Activated CD8-positive, alpha-beta memory T cell treated with anti-CD3 and anti-CD28 coated beads, Interleukin-2, amount 10 ng/mL, durations not matched to agents 7 days and 5 days (primary cell): ENCODE data around the gene PPP1R16B. TPM values are rescaled to one million over a fixed set of nuclear protein-coding genes. Genes with fewer than 3 reads are reported as not detected.

Experiments
- ATAC-seq: fragments of 150-1000 bp; cut with Tn5 transposase; one replicate; pipeline ENCODE4 v1.10.0; 2021; ENCODE audit warnings: moderate library complexity
- CTCF ChIA-PET: fragments of 350-600 bp; sonication (Branson Sonifier 250); formaldehyde crosslinking; loops from one replicate; lab custom pipeline; 2021; ENCODE audit warnings: antibody characterized with exemption; lab: Charles Lee
- DNase-seq: peaks from one replicate; pipeline ENCODE4 v3.0.0-alpha.2; 2020
- H3K27ac Mint-ChIP-seq: one replicate; pipeline ENCODE4 v1.8.0; 2021; ENCODE audit warnings: mild to moderate bottlenecking, mixed read lengths
- H3K27me3 Mint-ChIP-seq: one replicate; pipeline ENCODE4 v1.8.0; 2021; ENCODE audit warnings: mixed read lengths
- H3K36me3 Mint-ChIP-seq: one replicate; pipeline ENCODE4 v1.8.0; 2021; ENCODE audit warnings: mild to moderate bottlenecking, mixed read lengths
- H3K4me1 Mint-ChIP-seq: one replicate; pipeline ENCODE4 v1.8.0; 2021; ENCODE audit warnings: mixed read lengths
- H3K4me3 Mint-ChIP-seq: one replicate; pipeline ENCODE4 v1.8.0; 2021; ENCODE audit warnings: mild to moderate bottlenecking, moderate library complexity, mixed read lengths
- H3K9me3 Mint-ChIP-seq: one replicate; pipeline ENCODE4 v1.8.0; 2022; ENCODE audit warnings: low read depth, mixed read lengths
- total RNA-seq, 2 experiments: library from RNA; stranded (reverse); gene quantifications; one replicate each; pipeline ENCODE4 v1.2.3, GENCODE V29; 2021

Gene PPP1R16B
- total RNA-seq, 2 experiments from 2014 or later = 86.5 to 128 TPM

DNA sequence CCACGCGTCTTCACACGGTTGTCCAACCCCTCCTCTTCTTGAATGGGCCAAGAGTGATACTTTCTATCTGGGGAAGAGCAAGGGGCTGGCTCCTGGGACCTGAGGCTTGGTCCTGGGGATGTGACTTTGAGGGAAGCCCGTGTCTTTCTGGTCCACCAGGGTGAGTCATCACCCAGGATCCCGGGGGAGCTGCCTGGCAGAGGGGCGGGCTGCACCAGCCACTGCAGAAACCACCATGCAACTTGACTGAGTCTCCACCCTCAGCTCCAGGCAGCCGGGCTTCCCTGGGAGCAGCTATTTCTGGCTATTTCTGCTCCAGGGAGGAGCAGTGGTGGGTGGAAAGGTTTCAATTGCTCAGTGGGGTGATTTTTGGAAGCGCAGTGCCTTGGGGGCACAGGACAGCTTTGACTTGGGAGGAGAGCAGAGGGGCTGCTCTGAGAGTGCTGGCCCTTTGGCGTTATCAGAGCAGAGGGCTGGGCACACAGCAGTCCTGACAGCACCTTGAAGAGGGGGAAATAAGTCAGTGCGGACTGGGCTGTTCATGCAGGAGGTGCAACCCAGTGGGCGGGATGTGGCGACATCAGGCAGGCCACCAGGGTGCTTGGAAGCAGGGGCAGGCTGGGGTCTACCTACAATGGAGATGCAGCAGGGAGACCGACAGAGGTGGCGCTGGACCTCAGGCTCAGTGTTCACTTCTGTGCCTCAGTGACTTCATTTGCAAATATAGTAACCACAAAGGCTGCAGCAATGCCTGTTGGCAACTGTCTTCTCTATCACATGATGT lies 75.6 kb downstream of the PPP1R16B start:
- no peak for ATAC-seq
- H3K36me3 Mint-ChIP-seq = peaks cover 21% of the 10 kb centered on the region
- DNase-seq = no peak
- CTCF ChIA-PET = interaction anchor here (1.0 to 4.8 kb wide), 5 partner anchors 10 to 20 kb away, joined by 3 to 42 read pairs (median 5); no protein-coding TSS in a partner anchor
- peak overlapping the region; percentile 55 for H3K27ac Mint-ChIP-seq
- H3K4me3 Mint-ChIP-seq = no peak overlapping the region
- no peaks in the 10 kb centered on the region for H3K9me3 Mint-ChIP-seq
- H3K4me1 Mint-ChIP-seq = peaks cover 76% of the 10 kb centered on the region
- no peaks in the 10 kb centered on the region for H3K27me3 Mint-ChIP-seq

DNA sequence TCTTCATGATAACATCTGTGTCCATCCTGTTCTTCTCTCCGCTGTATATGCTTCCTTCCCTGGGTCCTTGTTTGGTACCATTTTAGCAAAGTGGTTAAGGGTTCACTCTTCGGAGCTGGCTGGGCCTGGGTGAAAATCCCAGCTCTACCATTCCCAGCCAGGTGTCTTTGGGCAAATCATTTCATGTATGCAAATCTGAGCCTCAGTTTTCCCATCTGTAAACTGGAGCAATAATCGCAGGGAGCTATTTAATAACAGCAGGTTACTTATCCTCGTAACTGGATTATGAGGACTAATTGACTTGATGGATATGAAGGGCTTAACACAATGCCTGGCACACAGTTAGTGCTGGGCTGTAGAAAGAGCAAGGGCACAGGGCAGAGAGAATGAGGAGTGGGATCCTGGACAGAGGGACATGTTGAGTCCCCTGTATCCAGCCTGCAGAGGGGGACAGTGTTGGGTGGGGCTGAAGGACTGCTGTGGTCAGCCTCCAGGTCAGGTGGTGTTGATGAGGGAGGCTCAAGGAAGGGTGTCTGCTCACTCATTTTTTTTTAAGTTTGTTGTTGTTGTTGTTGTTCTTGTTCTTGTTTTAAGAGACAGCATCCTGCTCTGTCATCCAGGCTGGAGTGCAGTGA lies 76.4 kb downstream of the PPP1R16B start:
- Mint-ChIP-seq H3K27me3 (no peaks in the 10 kb centered on the region), H3K4me3 (no peak overlapping the region), H3K4me1 (peaks cover 70% of the 10 kb centered on the region), H3K36me3 (peaks cover 23% of the 10 kb centered on the region), H3K27ac (peak overlapping the region; percentile 78), H3K9me3 (no peaks in the 10 kb centered on the region)
- DNase-seq = no peak
- ATAC-seq = no peak
- CTCF ChIA-PET = interaction anchor here (1.0 to 4.8 kb wide), 3 partner anchors 12 to 21 kb away, joined by 3 to 42 read pairs (median 5); no protein-coding TSS in a partner anchor

DNA sequence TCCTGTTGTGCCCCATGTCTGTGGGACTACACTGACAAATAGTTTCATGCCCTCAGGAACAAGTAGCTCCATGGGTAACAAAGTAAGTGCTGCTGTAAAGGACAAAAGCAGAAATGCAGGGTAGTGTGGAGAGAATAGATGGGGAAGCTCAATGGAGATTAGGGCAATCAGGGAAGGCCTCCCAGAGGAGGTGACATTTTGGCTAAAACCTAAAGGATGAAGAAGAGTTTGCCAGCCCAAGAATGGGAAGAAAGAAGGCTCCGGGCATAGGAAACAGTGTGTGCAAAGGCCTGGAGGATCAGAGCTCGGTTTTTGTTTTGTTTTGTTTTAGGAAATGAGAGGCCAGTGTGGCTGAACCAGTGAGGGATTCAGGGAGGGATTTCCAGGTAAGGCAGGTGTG lies 77.1 kb downstream of the PPP1R16B start:
- H3K27me3 Mint-ChIP-seq = no peaks in the 10 kb centered on the region
- H3K27ac Mint-ChIP-seq = peak overlapping the region; percentile 78
- peak overlapping the region; percentile 19 for H3K4me3 Mint-ChIP-seq
- ATAC-seq = no peak
- peaks cover 67% of the 10 kb centered on the region for H3K4me1 Mint-ChIP-seq
- H3K9me3 Mint-ChIP-seq = no peaks in the 10 kb centered on the region
- H3K36me3 Mint-ChIP-seq = peaks cover 21% of the 10 kb centered on the region
- CTCF ChIA-PET = interaction anchor here (1.0 to 4.8 kb wide), 5 partner anchors 11 to 77 kb away, joined by 3 to 42 read pairs (median 4); partner anchors contain the start of gene PPP1R16B
- no peak for DNase-seq

DNA sequence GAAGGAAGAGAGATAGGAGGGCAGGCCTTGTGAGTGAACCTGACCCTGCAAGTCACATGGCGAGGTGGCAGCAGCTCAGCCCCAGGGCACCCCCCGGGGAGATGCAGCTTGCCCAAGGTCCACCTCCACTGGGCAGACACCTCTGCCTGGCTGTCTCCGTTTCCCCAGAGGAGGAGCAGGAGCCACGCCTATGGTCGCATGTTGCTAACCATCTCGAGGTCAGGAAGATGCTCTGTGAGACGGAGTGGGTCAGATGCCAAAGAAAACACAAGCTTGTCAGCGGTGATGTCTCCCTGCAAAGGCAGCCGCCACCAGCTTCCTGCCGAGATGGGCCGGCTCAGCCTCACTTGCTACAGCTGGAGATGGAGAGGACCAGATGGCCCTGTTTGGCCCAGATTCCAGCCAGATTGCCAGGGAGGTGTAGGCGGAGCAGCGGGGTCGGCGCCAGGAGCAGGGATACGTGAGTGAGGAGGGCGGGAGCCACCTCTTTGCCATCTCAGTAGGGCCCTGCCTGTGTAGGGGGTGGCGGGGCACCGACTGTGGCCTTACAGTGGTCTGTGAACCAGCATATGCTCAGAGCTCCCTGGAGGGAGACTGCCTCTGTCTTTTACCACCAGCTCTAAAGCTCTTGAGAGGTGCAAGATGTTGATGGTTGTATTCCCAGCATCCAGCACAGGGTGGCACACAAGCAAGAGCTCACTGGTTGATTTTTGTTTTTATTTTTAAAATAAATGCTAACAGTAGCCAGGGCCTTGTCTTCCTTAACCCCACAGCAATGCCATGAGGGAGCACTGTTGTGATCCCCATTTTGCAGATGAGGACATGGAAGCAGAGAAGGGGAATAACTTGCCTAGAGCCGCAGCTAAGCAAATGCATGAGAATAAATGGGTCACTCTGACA lies 77.8 kb downstream of the PPP1R16B start:
- H3K27me3 Mint-ChIP-seq = no peaks in the 10 kb centered on the region
- peak overlapping the region; percentile 78 for H3K27ac Mint-ChIP-seq
- DNase-seq (no peak), ATAC-seq (peak; percentile 51)
- no peaks in the 10 kb centered on the region for H3K9me3 Mint-ChIP-seq
- H3K4me1 Mint-ChIP-seq = peaks cover 66% of the 10 kb centered on the region
- CTCF ChIA-PET = interaction anchor here (0.6 to 4.8 kb wide), 8 partner anchors 8 to 1804 kb away, joined by 3 to 42 read pairs (median 4); partner anchors contain the start of gene PPP1R16B
- H3K36me3 Mint-ChIP-seq = peaks cover 19% of the 10 kb centered on the region
- H3K4me3 Mint-ChIP-seq = peak overlapping the region; percentile 19

DNA sequence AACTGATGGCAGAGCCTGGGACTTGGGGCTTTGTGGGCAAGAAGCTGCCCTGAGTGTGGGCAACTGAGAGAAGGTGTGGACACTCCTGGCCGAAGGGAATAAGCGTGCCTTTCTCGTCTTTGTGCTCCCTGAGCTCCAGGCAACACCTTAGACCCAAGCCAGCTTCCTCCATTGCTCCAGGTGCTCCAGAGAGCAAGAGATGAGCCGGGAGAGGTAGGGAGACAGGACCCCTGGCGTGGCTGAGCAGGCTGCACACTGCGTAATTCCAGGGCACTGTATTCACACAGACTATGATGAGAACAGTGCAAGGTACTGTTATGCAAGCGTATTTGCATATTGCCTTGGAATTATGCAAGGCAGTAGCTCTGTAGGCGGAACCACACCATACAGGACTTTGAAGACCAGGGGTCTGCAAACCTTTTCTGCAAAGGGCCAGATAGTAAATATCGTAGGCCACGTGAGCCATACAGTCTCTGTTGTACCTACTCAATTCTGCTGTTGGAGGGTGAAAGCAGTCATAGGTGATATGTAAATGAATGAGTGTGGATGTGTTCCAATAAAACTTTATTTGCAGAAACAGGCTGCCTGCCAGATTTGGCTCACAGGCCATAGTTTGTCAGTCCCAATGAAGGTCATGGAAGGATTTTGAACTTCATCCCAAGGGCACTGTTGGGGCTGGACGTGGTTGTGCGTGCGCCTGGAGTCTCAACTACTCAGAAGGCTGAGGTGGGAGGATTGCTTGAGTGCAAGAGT lies 78.7 kb downstream of the PPP1R16B start:
- Mint-ChIP-seq H3K36me3 (peaks cover 17% of the 10 kb centered on the region), H3K4me3 (no peak overlapping the region), H3K27ac (no peak overlapping the region), H3K9me3 (no peaks in the 10 kb centered on the region), H3K4me1 (peaks cover 61% of the 10 kb centered on the region), H3K27me3 (no peaks in the 10 kb centered on the region)
- no peak for DNase-seq
- ATAC-seq = no peak
- CTCF ChIA-PET = interaction anchor here (0.9 to 4.8 kb wide), 6 partner anchors 9 to 166 kb away, joined by 3 to 42 read pairs (median 6); no protein-coding TSS in a partner anchor

DNA sequence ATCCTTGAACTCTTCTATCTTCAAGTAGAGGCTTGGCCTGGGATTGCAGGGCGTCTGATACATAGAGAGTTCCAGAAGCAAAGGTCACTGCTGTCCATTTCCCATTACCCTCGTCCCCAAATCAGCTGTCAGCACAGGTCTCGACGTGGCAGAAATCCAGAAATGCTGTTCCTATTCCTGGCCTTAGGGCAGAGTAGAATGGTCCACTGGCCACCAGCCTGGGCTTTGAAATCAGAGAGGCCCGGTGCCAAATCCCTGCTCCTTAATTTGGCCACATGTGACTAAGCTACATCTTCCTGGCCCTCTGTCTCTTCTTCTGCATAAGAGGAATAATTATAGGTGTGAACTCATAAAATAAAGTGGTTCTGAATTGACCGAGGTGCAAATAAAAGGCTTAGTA lies 79.9 kb downstream of the PPP1R16B start:
- H3K36me3 Mint-ChIP-seq = peaks cover 19% of the 10 kb centered on the region
- no peak overlapping the region for H3K4me3 Mint-ChIP-seq
- H3K27me3 Mint-ChIP-seq = no peaks in the 10 kb centered on the region
- CTCF ChIA-PET = interaction anchor here (1.3 to 4.8 kb wide), 2 partner anchors 8 to 79 kb away, joined by 3 to 42 read pairs; no protein-coding TSS in a partner anchor
- ATAC-seq (no peak), DNase-seq (no peak)
- H3K27ac Mint-ChIP-seq = no peak overlapping the region
- H3K4me1 Mint-ChIP-seq = peaks cover 62% of the 10 kb centered on the region
- H3K9me3 Mint-ChIP-seq = no peaks in the 10 kb centered on the region

DNA sequence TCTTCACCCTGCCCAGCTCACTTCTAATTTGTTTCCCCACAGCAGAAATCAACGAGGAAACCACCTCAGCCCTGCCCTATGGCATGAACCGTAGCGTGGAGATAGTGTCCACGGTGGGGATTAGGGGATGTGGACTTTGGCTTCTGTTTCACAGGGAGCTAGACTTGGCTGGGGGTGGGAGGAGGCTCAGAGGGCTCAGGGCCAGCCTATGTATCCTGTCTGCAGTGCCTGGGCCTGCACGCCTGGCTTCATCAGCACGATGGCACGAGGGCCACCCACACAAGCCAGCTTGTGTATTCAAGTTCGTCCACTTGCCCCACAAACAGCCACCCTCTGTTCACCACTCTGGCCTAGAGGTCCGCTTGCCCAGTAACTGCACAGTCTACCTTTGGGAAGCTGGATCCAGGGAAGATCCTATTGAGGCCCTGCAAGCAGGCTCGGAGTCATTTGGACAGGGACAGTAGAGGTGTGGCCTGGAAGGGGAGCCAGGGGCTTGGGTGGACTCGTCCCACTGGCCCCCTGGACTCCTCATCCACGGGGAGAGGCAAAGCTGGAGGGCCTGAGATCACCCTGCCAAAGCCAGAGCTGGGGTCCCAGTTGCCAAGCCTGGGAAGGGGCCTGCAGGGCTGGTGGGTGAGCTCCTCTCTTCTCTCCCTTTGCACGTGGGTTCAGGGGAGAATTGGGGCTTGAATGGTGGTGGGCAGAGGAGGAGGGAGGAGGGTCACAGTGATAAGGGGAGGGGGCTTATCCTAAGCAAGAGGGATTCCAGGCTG lies 82.7 kb downstream of the PPP1R16B start:
- Mint-ChIP-seq H3K27ac (peak overlapping the region; percentile 24), H3K4me1 (peaks cover 57% of the 10 kb centered on the region)
- no peak for ATAC-seq

DNA sequence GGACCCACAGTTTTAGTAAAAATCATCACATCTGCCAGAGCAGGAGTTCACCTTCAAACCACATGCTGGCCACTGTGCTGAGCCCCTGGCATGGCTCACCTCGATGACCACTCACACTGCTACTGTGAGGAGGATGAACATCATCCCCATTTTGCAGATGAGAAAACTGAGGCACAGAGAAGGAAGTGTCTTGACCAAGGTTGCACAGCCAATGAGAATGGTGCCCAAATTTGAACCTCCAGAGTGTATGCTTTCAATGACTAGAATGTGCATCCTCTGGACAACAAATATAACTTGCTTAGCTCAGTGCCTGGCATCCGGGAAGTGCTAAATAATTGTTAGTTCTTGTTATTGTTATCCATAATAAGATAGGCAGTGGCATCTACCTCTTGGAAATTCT lies 83.6 kb downstream of the PPP1R16B start:
- DNase-seq = no peak
- no peak overlapping the region for H3K4me3 Mint-ChIP-seq
- H3K27ac Mint-ChIP-seq = peak overlapping the region; percentile 40
- H3K27me3 Mint-ChIP-seq = no peaks in the 10 kb centered on the region
- CTCF ChIA-PET = interaction anchor here (1.9 kb wide), 1 partner anchor 12 kb away, joined by 4 read pairs; no protein-coding TSS in a partner anchor
- peaks cover 61% of the 10 kb centered on the region for H3K4me1 Mint-ChIP-seq
- no peak for ATAC-seq
- peaks cover 17% of the 10 kb centered on the region for H3K36me3 Mint-ChIP-seq
- no peaks in the 10 kb centered on the region for H3K9me3 Mint-ChIP-seq

More for the DNA sequence above, 82.7 kb downstream of the PPP1R16B start:
- no peak for DNase-seq
- no peaks in the 10 kb centered on the region for H3K9me3 Mint-ChIP-seq
- peaks cover 16% of the 10 kb centered on the region for H3K36me3 Mint-ChIP-seq
- H3K27me3 Mint-ChIP-seq = no peaks in the 10 kb centered on the region
- no peak overlapping the region for H3K4me3 Mint-ChIP-seq
- CTCF ChIA-PET = interaction anchor here (1.2 kb wide), 1 partner anchor 98 kb away, joined by 4 read pairs; no protein-coding TSS in a partner anchor

DNA sequence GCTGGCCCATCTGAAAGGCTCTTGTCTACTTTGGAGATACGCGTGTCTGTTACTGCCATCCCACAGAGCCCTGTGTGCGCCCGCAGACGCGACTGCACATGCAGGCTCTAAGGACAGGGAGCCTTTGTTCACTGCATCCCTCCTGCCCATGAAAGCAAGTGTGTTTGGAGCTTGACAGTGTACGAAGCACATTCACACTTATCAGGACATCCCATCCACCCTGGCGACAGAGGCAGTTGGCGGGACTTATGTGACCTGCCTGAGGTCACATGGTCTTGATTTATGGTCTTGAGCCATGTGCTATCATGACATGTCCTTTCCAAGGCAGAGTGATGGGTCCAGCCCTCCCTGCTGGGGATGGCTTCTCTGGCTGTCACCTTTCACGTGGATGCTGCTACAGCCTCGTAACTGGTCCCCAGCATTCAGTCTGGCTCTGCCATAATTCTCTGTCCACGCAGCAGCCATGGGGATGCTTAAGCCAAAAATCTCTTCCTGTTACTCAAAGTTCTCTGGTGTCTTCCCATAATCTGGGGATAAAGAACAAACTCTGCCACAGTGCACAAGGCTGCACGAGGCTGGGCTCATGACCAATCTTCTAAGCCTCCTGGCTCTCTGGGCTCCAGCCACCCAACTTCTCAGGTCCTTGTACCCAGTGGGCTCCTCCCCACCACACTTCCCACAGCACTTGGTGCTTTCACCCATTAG lies 84.4 kb downstream of the PPP1R16B start:
- H3K9me3 Mint-ChIP-seq = no peaks in the 10 kb centered on the region
- peaks cover 67% of the 10 kb centered on the region for H3K4me1 Mint-ChIP-seq
- no peaks in the 10 kb centered on the region for H3K27me3 Mint-ChIP-seq
- H3K4me3 Mint-ChIP-seq = no peak overlapping the region
- H3K27ac Mint-ChIP-seq = peak overlapping the region; percentile 67
- CTCF ChIA-PET = interaction anchor here (1.0 to 4.2 kb wide), 3 partner anchors 11 to 84 kb away, joined by 4 to 25 read pairs (median 4); partner anchors contain the start of gene PPP1R16B
- H3K36me3 Mint-ChIP-seq = peaks cover 14% of the 10 kb centered on the region
- ATAC-seq (no peak), DNase-seq (no peak)

DNA sequence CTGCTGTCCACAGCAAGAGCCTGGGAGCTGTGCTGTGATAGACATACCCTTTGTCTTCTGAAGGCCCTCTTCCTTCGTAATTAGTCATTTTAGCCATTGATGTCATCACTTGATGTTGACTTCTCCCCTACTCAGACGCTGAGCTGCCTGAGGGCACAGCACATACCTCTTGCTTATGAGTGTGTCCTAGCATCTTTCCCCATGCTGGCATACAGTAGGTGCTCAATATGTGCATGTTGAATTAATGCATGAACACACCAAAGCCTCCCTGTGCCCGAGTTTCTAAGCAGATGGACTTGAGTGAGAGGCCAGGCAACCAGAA lies 85.0 kb downstream of the PPP1R16B start:
- ATAC-seq = peak; percentile 45
- H3K4me3 Mint-ChIP-seq = no peak overlapping the region
- peak overlapping the region; percentile 67 for H3K27ac Mint-ChIP-seq
- no peaks in the 10 kb centered on the region for H3K9me3 Mint-ChIP-seq
- peaks cover 67% of the 10 kb centered on the region for H3K4me1 Mint-ChIP-seq
- H3K27me3 Mint-ChIP-seq = no peaks in the 10 kb centered on the region
- CTCF ChIA-PET = interaction anchor here (1.0 to 4.2 kb wide), 5 partner anchors 11 to 101 kb away, joined by 4 to 27 read pairs (median 4); partner anchors contain the start of gene PPP1R16B
- DNase-seq = no peak
- peaks cover 13% of the 10 kb centered on the region for H3K36me3 Mint-ChIP-seq
